ENCODE results near the gene NSD1.

NSD1 gene

GRCh38 chr5:177325868-177326381 lies 192.4 kb downstream of the NSD1 start:
- TF ChIP-seq, protein P1, sequence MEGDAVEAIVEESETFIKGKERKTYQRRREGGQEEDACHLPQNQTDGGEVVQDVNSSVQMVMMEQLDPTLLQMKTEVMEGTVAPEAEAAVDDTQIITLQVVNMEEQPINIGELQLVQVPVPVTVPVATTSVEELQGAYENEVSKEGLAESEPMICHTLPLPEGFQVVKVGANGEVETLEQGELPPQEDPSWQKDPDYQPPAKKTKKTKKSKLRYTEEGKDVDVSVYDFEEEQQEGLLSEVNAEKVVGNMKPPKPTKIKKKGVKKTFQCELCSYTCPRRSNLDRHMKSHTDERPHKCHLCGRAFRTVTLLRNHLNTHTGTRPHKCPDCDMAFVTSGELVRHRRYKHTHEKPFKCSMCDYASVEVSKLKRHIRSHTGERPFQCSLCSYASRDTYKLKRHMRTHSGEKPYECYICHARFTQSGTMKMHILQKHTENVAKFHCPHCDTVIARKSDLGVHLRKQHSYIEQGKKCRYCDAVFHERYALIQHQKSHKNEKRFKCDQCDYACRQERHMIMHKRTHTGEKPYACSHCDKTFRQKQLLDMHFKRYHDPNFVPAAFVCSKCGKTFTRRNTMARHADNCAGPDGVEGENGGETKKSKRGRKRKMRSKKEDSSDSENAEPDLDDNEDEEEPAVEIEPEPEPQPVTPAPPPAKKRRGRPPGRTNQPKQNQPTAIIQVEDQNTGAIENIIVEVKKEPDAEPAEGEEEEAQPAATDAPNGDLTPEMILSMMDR (IDR thresholded peaks at IDR 0.05) = no peak

GRCh38 chr5:177327539-177328522 lies 194.3 kb downstream of the NSD1 start:
- TF ChIP-seq, protein P1 (IDR thresholded peaks at IDR 0.05) = no peak

- TF ChIP-seq, protein P1 (IDR thresholded peaks at IDR 0.05) = no peak
These were observed 195.1 kb downstream of the NSD1 start for GRCh38 chr5:177328545-177329231.

DNA sequence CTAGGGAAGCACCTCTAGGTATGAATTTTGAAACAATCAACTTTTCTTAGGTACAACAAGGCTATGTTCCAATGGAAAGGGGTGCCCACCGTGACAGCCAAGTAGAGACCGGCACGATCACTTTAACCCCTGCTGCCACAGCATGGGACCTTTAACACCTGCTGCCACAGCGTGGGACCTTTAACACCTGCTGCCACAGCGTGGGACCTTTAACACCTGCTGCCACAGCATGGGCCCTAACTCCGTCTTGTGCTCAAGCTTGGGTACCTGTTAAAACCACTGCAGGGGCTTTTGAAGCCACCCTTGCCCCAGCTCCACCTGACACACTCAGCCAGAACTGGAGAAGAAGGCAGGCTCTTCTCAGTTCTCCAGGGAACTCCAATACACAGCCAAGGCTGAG lies 196.3 kb downstream of the NSD1 start:
- TF ChIP-seq, protein P1 (IDR thresholded peaks at IDR 0.05) = no peak

GRCh38 chr5:177330991-177331842 lies 197.6 kb downstream of the NSD1 start:
- TF ChIP-seq, protein P1 (IDR thresholded peaks at IDR 0.05) = no peak

DNA sequence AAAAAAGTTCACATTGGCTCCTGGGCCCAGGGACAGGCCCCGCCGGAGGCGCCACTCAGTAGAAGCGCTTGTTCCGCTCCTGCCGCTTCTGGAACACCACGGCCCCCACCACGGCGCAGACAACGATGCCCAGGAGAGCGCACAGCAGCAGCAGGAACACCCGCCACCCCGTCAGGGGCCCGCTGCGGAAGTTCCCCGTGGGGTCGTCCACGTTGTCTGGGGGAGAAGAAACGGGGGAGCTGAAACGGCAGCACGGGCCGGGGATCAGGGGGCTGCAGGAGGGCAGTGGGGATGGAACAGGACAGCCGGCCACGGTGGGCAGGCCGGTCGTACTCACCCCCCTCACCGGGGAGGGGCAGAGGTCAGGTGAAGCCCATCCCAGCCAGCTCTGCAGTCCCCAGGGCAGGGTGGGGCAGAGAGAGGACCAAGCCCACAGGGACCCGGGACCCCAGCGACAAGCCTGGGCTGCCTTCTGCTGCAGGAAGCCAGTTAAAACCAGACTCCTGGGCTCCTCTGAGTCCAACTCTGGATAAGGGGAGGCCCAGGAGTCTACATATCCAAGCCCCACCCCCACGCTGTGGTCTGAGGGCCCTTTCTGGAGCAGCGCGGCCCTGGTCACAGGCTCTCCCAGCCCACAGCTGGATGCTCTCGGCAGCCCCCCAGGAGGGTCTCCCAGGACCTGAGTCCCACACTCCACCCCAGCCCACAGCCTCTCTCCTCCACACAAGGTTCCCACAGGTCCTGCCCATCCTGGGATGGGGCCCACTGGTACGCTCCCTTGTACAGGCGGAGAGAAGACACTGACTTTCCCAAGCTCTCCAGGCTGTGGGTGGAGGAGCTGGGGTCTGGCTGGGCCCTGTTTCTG lies 198.7 kb downstream of the NSD1 start:
- TF ChIP-seq, protein P1 (IDR thresholded peaks at IDR 0.05) = no peak
